Karpas-422 (cell line): ENCODE results near the gene MTMR12. TPM values are rescaled to one million over a fixed set of nuclear protein-coding genes. Genes with fewer than 3 reads are reported as not detected.

Source experiments
- small RNA-seq: library from RNA; depleted of rRNA; stranded (forward); fragments of <200 nt; gene quantifications from one replicate; pipeline ENCODE3, GENCODE V24; 2014
- total RNA-seq: library from RNA; depleted of rRNA; stranded (reverse); fragments of >200 nt; shearing (Covaris generic); gene quantifications from 2 replicates; pipeline ENCODE4 v1.2.3, GENCODE V29; 2014; ENCODE audit warnings: low replicate concordance; rRNA removed

The MTMR12 gene
- total RNA-seq, 1 experiment from 2014 or later = 126 TPM

Small RNAs within 50 kb of the gene (small RNA-seq; reads per million reads assigned to genes)
- not detected for gene RNU6-1079P
- not detected for gene RNU6-378P

Other genes starting within 250 kb of the MTMR12 start
- 54.4 and 78.1 TPM in 2 replicates for gene GOLPH3, start 138.6 kb downstream of the MTMR12 start, total RNA-seq
- 59.7 and 87.7 TPM in 2 replicates for gene ZFR, start 131.8 kb upstream of the MTMR12 start, total RNA-seq